ENCODE results near the gene NDUFS8. TPM values are rescaled to one million over a fixed set of nuclear protein-coding genes. Genes with fewer than 3 reads are reported as not detected.

Gene NDUFS8
- total RNA-seq, 4 donors from 2014 or later: 155 to 226 (median 188) TPM

DNA sequence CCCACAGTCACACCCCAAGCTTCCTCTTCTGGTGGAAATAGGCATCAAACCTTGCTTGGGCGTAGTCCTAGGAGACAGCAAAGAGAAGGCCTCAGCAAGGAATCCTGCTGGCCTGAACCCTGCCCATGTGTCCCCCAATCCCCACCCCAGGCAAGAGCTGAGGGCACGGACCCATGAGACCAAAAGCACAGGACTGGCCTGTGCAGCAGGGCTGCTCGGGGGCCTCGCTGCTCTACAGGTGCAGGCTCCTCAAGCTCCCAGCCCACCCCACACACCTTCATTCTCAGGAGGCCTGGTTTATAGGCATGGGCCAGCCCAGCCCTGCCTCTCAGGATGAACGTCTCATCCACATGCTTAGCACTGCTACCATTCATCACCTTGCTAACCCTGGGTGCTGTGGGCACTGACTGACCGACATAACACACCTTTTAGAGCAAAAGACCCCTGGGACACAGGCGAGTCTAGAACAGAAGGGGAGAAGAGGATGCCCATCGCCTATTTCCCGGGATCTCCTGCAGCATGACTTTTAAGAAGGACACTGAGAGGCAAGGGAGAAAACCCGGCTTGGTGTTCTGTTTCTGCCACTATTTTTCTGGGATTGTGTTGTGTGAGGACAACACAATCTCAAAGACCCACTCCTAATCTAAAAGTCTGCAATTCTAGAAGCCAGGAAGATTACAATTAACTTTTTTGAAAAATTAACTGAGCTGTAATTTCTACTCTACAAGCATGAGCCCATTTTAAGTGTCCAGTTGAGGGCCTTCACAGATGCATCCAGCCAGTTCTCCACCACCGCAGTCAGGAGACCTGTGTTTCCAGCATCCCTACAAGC, 23.7 kb downstream of the NDUFS8 start:
- H3K4me1 ChIP-seq: no peaks in the 10 kb centered on the region
- no peaks in the 10 kb centered on the region for H3K27me3 ChIP-seq
- intact Hi-C loops (cut with DNase I; ENCODE audit: low total_unique reads): no loop called here
- H3K36me3 ChIP-seq: peaks cover 0 to 14% (median 7%) of the 10 kb centered on the region in 4 donors
- TF ChIP-seq, protein P1, sequence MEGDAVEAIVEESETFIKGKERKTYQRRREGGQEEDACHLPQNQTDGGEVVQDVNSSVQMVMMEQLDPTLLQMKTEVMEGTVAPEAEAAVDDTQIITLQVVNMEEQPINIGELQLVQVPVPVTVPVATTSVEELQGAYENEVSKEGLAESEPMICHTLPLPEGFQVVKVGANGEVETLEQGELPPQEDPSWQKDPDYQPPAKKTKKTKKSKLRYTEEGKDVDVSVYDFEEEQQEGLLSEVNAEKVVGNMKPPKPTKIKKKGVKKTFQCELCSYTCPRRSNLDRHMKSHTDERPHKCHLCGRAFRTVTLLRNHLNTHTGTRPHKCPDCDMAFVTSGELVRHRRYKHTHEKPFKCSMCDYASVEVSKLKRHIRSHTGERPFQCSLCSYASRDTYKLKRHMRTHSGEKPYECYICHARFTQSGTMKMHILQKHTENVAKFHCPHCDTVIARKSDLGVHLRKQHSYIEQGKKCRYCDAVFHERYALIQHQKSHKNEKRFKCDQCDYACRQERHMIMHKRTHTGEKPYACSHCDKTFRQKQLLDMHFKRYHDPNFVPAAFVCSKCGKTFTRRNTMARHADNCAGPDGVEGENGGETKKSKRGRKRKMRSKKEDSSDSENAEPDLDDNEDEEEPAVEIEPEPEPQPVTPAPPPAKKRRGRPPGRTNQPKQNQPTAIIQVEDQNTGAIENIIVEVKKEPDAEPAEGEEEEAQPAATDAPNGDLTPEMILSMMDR (IDR thresholded peaks at IDR 0.05): no peak
- TF ChIP-seq EP300 (IDR thresholded peaks at IDR 0.05; ENCODE audit: low read depth) (no peak), POLR2AphosphoS5 (IDR thresholded peaks at IDR 0.05) (no peak), POLR2A (IDR thresholded peaks at IDR 0.05) (no peak)
- H3K9me3 ChIP-seq: no peaks in the 10 kb centered on the region
- no peak overlapping the region for H3K4me3 ChIP-seq
- 86 to 92% methylated on average over 5 to 11 of the region's 11 CpGs for WGBS, 2 donors (ENCODE audit: low coverage in 1 of 2)
- no peak for DNase-seq
- in situ Hi-C loops (cut with MboI; ENCODE audit: low pct_ligation_motif_present in 1 of 4, low pct_unique_long_range_greater_than_20kb in 1 of 4, low sequenced_read_pairs in 3 of 4): no loop called here
- H3K27ac ChIP-seq: no peak overlapping the region

DNA sequence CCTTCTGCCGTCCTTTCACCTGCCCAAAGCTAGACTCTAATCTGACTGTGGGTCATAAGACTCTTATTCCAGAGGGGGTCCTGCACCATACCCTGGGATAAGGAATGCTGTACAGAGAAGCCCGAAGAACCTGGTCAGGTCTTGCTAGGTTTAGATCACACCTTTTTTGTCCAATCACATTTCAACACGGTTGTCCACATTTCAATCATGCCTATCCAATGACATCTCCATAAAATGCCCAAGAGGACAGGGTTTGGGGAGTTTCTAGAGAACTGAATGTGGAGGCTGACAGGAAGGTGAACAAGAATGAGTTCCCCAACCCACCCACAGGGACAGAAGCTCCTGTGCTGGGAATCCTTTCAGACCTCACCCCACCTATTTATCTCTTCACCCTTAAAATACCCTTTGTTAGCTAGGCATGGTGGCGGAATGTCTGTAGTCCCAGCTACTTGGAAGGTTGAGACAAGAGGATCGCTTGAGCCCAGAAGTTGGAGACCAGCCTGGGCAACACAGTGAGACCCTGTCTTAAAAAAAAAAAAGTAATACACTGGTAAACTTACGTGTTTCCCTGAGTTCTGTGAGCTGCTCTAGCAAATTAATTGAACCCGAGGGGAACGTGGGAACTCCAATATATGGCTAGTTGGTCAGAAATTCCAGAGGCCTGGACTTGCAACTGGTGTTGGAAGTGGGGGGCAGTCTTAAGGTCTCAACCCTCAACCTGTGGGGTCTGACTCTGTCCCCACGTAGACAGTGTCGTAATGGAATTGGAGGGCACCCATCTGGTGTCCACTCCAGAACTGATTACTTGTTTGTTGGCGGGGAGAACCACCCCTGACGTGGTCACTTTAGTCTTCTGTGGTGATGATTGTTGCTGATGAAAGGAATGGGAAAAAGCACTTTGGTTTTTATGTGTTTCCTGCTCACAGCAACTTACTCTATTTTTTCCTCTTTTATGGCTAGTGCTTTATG, 26.1 kb downstream of the NDUFS8 start:
- Histone ChIP-seq H3K27me3 (no peaks in the 10 kb centered on the region), H3K9me3 (no peaks in the 10 kb centered on the region), H3K36me3 (peaks cover 0 to 25% (median 8%) of the 10 kb centered on the region in 4 donors), H3K27ac (no peak overlapping the region), H3K4me1 (no peaks in the 10 kb centered on the region), H3K4me3 (no peak overlapping the region)
- intact Hi-C loops (cut with DNase I; ENCODE audit: low total_unique reads): no loop called here
- WGBS, 2 donors (ENCODE audit: low coverage in 1 of 2): 96% methylated on average over 5 to 12 of the region's 12 CpGs
- in situ Hi-C loops (cut with MboI; ENCODE audit: low pct_ligation_motif_present in 1 of 4, low pct_unique_long_range_greater_than_20kb in 1 of 4, low sequenced_read_pairs in 3 of 4): no loop called here
- no peak for TF ChIP-seq POLR2A (IDR thresholded peaks at IDR 0.05)
- no peak for TF ChIP-seq EP300 (IDR thresholded peaks at IDR 0.05; ENCODE audit: low read depth)
- TF ChIP-seq, protein P1 (IDR thresholded peaks at IDR 0.05): no peak
- no peak for TF ChIP-seq POLR2AphosphoS5 (IDR thresholded peaks at IDR 0.05)
- no peak for DNase-seq

DNA sequence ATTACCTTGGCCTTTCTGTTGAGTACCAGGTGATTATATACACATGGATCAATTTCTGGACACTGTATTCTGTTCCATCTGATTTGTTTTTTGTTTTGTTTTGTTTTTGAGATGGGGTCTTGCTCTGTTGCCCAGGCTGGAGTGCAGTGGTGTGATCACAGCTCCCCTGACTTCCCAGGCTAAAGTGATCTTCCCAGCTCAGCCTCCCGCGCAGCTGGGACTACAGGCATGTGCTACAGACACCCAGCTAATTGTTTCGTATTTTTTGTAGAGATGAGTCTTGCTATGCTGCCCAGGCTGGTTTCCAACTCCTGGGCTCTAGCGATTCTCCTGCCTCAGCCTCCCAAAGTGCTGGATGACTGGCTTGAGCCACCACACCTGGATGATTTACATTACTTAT, 27.3 kb downstream of the NDUFS8 start:
- Histone ChIP-seq H3K4me3 (no peak overlapping the region), H3K27ac (no peak overlapping the region), H3K4me1 (no peaks in the 10 kb centered on the region), H3K27me3 (no peaks in the 10 kb centered on the region), H3K9me3 (no peaks in the 10 kb centered on the region), H3K36me3 (peaks cover 0 to 34% (median 6%) of the 10 kb centered on the region in 4 donors)
- no peak for DNase-seq
- TF ChIP-seq POLR2A (IDR thresholded peaks at IDR 0.05) (no peak), POLR2AphosphoS5 (IDR thresholded peaks at IDR 0.05) (no peak), EP300 (IDR thresholded peaks at IDR 0.05; ENCODE audit: low read depth) (no peak)
- TF ChIP-seq, protein P1 (IDR thresholded peaks at IDR 0.05): no peak
- in situ Hi-C loops (cut with MboI; ENCODE audit: low pct_ligation_motif_present in 1 of 4, low pct_unique_long_range_greater_than_20kb in 1 of 4, low sequenced_read_pairs in 3 of 4) (no loop called here), intact Hi-C loops (cut with DNase I; ENCODE audit: low total_unique reads) (no loop called here)
- WGBS, 2 donors (ENCODE audit: low coverage in 1 of 2): 96% methylated on average over 4 of the region's 4 CpGs; no CpG with 5 or more reads in 1 of the 2 donors

DNA sequence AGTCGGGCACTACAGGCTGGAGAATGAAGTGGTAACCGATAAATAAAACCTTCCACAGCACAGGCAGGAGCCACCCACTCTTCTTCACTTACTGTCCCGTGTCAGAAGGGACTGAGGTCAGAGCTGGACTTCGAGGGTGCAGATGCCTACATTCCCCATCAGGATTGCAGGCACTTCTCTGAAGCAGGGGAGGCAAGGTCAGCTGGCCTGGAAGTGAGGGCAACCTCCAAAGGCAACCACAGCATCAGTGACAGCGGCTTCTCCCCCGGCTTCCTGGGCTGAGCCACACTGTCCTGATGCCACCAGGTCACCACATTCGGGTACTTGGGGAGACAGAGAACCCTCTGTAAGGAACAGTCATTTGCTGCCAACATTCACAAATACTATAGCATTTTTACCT, 31.0 kb downstream of the NDUFS8 start:
- no peak overlapping the region for H3K4me3 ChIP-seq
- no peak for DNase-seq
- H3K4me1 ChIP-seq: no peaks in the 10 kb centered on the region
- intact Hi-C loops (cut with DNase I; ENCODE audit: low total_unique reads) (no loop called here), in situ Hi-C loops (cut with MboI; ENCODE audit: low pct_ligation_motif_present in 1 of 4, low pct_unique_long_range_greater_than_20kb in 1 of 4, low sequenced_read_pairs in 3 of 4) (no loop called here)
- peaks cover 0 to 69% (median 17%) of the 10 kb centered on the region in 4 donors for H3K36me3 ChIP-seq
- H3K27me3 ChIP-seq: no peaks in the 10 kb centered on the region
- H3K27ac ChIP-seq: no peak overlapping the region
- TF ChIP-seq EP300 (IDR thresholded peaks at IDR 0.05; ENCODE audit: low read depth): no peak
- TF ChIP-seq, protein P1 (IDR thresholded peaks at IDR 0.05): no peak
- no peak for TF ChIP-seq POLR2A (IDR thresholded peaks at IDR 0.05)
- TF ChIP-seq POLR2AphosphoS5 (IDR thresholded peaks at IDR 0.05): no peak
- H3K9me3 ChIP-seq: no peaks in the 10 kb centered on the region
- WGBS, 2 donors (ENCODE audit: low coverage in 1 of 2): 89% methylated on average over 5 of the region's 7 CpGs; no CpG with 5 or more reads in 1 of the 2 donors

All from transverse colon (tissue), 4 donors.